GM23338 (cell line): ENCODE measurements around the gene FKBP1B. TPM values are rescaled to one million over a fixed set of nuclear protein-coding genes. Genes with fewer than 3 reads are reported as not detected.

Experiments
- ATAC-seq: fragments of 200-7000 bp; cut with Tn5 transposase; 3 replicates; pipeline ENCODE4 v1.9.1; 2020
- DNase-seq: peaks from one replicate; pipeline ENCODE4 v3.0.0-alpha.2; 2015; ENCODE audit warnings: low spot score
- H2AFZ ChIP-seq: fragments of 200-600 bp; sonication (generic); 2 replicates; pipeline ENCODE4 v1.8.0; 2016; ENCODE audit warnings: antibody characterized with exemption, mild to moderate bottlenecking, moderate library complexity
- H3F3A ChIP-seq: fragments of 200-600 bp; sonication (generic); replicated peaks from 2 replicates; pipeline ENCODE4 v1.8.0; 2017; ENCODE audit warnings: antibody characterized with exemption, mixed run types, low read depth
- H3K27ac ChIP-seq: fragments of 200-600 bp; sonication (generic); 2 replicates; pipeline ENCODE4 v1.6.1; 2016; ENCODE audit warnings: low read depth
- H3K27me3 ChIP-seq: fragments of 200-600 bp; sonication (generic); 2 replicates; pipeline ENCODE4 v1.8.0; 2016; ENCODE audit warnings: mild to moderate bottlenecking, mixed run types, moderate library complexity; ENCODE audit not compliant: insufficient read depth
- H3K36me3 ChIP-seq: fragments of 200-600 bp; sonication (generic); 2 replicates; pipeline ENCODE4 v1.8.0; 2016; ENCODE audit warnings: mild to moderate bottlenecking; ENCODE audit not compliant: insufficient read depth
- H3K4me1 ChIP-seq: fragments of 200-600 bp; sonication (generic); 2 replicates; pipeline ENCODE4 v1.8.0; 2016; ENCODE audit warnings: mild to moderate bottlenecking, moderate library complexity; ENCODE audit not compliant: insufficient read depth
- H3K4me2 ChIP-seq: fragments of 200-600 bp; sonication (generic); 2 replicates; pipeline ENCODE4 v1.7.1; 2017; ENCODE audit warnings: mixed run types
- H3K4me3 ChIP-seq: fragments of 200-600 bp; sonication (generic); 2 replicates; pipeline ENCODE4 v1.6.1; 2016; ENCODE audit warnings: mixed run types
- H3K79me2 ChIP-seq: fragments of 200-600 bp; sonication (generic); replicated peaks from 2 replicates; pipeline ENCODE4 v1.8.0; 2017; ENCODE audit warnings: mild to moderate bottlenecking; ENCODE audit not compliant: insufficient read depth
- H3K9me2 ChIP-seq: fragments of 200-600 bp; sonication (generic); 2 replicates; pipeline ENCODE4 v1.8.0; 2017; ENCODE audit not compliant: insufficient read depth
- H4K20me1 ChIP-seq: fragments of 200-600 bp; sonication (generic); replicated peaks from 2 replicates; pipeline ENCODE4 v1.8.0; 2017; ENCODE audit warnings: mild to moderate bottlenecking; ENCODE audit not compliant: insufficient read depth
- H3K27ac Mint-ChIP-seq: 2 replicates; pipeline ENCODE4 v1.8.0; 2020; ENCODE audit warnings: inconsistent platforms, mild to moderate bottlenecking, moderate library complexity, mixed read lengths
- H3K27me3 Mint-ChIP-seq: 3 replicates; pipeline ENCODE4 v1.8.0; 2022; ENCODE audit warnings: low read depth, mild to moderate bottlenecking, moderate library complexity, mixed read lengths, inconsistent platforms; ENCODE audit not compliant: insufficient read depth, poor library complexity
- H3K36me3 Mint-ChIP-seq: 3 replicates; pipeline ENCODE4 v1.8.0; 2021; ENCODE audit warnings: low read depth, mild to moderate bottlenecking, inconsistent platforms, moderate library complexity, mixed read lengths
- H3K4me1 Mint-ChIP-seq: 3 replicates; pipeline ENCODE4 v1.8.0; 2020; ENCODE audit warnings: mild to moderate bottlenecking, inconsistent platforms, mixed read lengths
- H3K4me3 Mint-ChIP-seq: 3 replicates; pipeline ENCODE4 v1.8.0; 2021; ENCODE audit warnings: moderate library complexity, mild to moderate bottlenecking, inconsistent platforms, mixed read lengths
- H3K9me3 Mint-ChIP-seq: 3 replicates; pipeline ENCODE4 v1.8.0; 2020; ENCODE audit warnings: moderate library complexity, mild to moderate bottlenecking, inconsistent platforms, mixed read lengths
- CREB1 ChIP-seq: fragments of 250-450 bp; sonication (Bioruptor Pico); IDR thresholded peaks from 2 replicates; pipeline ENCODE4 v1.5.0; 2020; ENCODE audit warnings: low read depth, mild to moderate bottlenecking, moderate library complexity
- ETS1 ChIP-seq: IDR thresholded peaks from 2 replicates; pipeline ENCODE4 v1.6.1; 2016; ENCODE audit warnings: antibody characterized with exemption
- EZH2 ChIP-seq: fragments of 200-600 bp; sonication (generic); IDR thresholded peaks from one replicate; pipeline ENCODE4 v1.8.0; 2017; ENCODE audit warnings: antibody characterized with exemption, mild to moderate bottlenecking, low read depth; ENCODE audit not compliant: unreplicated experiment
- EZH2phosphoT487 ChIP-seq: fragments of 200-600 bp; sonication (generic); IDR thresholded peaks from one replicate; pipeline ENCODE4 v1.8.1; 2018; ENCODE audit warnings: antibody characterized with exemption; ENCODE audit not compliant: unreplicated experiment
- JUNB ChIP-seq: IDR thresholded peaks from one replicate; pipeline ENCODE4 v1.6.1; 2016; ENCODE audit warnings: antibody characterized with exemption; ENCODE audit not compliant: unreplicated experiment
- NANOG ChIP-seq: IDR thresholded peaks from 2 replicates; pipeline ENCODE4 v1.6.1; 2016; ENCODE audit warnings: antibody characterized with exemption, borderline replicate concordance
- POLR2AphosphoS5 ChIP-seq: IDR thresholded peaks from 2 replicates; pipeline ENCODE4 v1.6.1; 2016; ENCODE audit warnings: antibody characterized with exemption, low read depth
- STAT1 ChIP-seq: IDR thresholded peaks from one replicate; pipeline ENCODE4 v1.6.1; 2016; ENCODE audit warnings: antibody characterized with exemption; ENCODE audit not compliant: unreplicated experiment
- ZNF114 ChIP-seq: fragments of 250-450 bp; sonication (Bioruptor Pico); IDR thresholded peaks from 2 replicates; pipeline ENCODE4 v1.5.0; 2020; ENCODE audit warnings: mild to moderate bottlenecking, moderate library complexity
- ZNF331 ChIP-seq: fragments of 250-450 bp; sonication (Bioruptor Pico); IDR thresholded peaks from 2 replicates; pipeline ENCODE4 v1.5.0; 2020; ENCODE audit warnings: low read depth, mild to moderate bottlenecking, moderate library complexity
- polyA plus RNA-seq: library from polyadenylated mRNA; unstranded; fragments of >200 nt; fragmentation: Nextera tagmentation; extraction: Ambion mirVana; gene quantifications from 2 replicates; pipeline ENCODE4 v1.2.1, GENCODE V29; 2016
- total RNA-seq: library from RNA; depleted of rRNA; stranded (reverse); fragments of >200 nt; shearing (Covaris generic); gene quantifications from 2 replicates; pipeline ENCODE4 v1.2.3, GENCODE V29; 2014
- TF ChIP-seq, protein P1 (sequence below): IDR thresholded peaks from one replicate; pipeline ENCODE4 v1.6.1; 2018; ENCODE audit warnings: antibody characterized with exemption; ENCODE audit not compliant: unreplicated experiment

Gene FKBP1B
- total and polyA plus RNA-seq, 2 experiments from 2014 or later: 48.2 to 77.1 TPM

GRCh38 chr2:24106786-24107185 is 57.2 kb downstream of the FKBP1B start:
- H3K9me2 ChIP-seq: no peaks in the 10 kb centered on the region
- H3K36me3 ChIP-seq: no peaks in the 10 kb centered on the region
- DNase-seq: no peak
- Mint-ChIP-seq H3K27me3 (peaks cover 2% of the 10 kb centered on the region), H3K36me3 (no peaks in the 10 kb centered on the region), H3K27ac (no peak overlapping the region), H3K9me3 (no peaks in the 10 kb centered on the region; the same call in 1 of the 3 replicates), H3K4me1 (no peaks in the 10 kb centered on the region; the same call in 2 of the 3 replicates), H3K4me3 (no peak overlapping the region)
- no peak overlapping the region for H3K27ac ChIP-seq
- no peaks in the 10 kb centered on the region for H4K20me1 ChIP-seq
- no peaks in the 10 kb centered on the region for H3F3A ChIP-seq
- no peak overlapping the region for H3K4me2 ChIP-seq
- H2AFZ ChIP-seq: no peak overlapping the region
- no peaks in the 10 kb centered on the region for H3K4me1 ChIP-seq
- TF ChIP-seq, protein P1, sequence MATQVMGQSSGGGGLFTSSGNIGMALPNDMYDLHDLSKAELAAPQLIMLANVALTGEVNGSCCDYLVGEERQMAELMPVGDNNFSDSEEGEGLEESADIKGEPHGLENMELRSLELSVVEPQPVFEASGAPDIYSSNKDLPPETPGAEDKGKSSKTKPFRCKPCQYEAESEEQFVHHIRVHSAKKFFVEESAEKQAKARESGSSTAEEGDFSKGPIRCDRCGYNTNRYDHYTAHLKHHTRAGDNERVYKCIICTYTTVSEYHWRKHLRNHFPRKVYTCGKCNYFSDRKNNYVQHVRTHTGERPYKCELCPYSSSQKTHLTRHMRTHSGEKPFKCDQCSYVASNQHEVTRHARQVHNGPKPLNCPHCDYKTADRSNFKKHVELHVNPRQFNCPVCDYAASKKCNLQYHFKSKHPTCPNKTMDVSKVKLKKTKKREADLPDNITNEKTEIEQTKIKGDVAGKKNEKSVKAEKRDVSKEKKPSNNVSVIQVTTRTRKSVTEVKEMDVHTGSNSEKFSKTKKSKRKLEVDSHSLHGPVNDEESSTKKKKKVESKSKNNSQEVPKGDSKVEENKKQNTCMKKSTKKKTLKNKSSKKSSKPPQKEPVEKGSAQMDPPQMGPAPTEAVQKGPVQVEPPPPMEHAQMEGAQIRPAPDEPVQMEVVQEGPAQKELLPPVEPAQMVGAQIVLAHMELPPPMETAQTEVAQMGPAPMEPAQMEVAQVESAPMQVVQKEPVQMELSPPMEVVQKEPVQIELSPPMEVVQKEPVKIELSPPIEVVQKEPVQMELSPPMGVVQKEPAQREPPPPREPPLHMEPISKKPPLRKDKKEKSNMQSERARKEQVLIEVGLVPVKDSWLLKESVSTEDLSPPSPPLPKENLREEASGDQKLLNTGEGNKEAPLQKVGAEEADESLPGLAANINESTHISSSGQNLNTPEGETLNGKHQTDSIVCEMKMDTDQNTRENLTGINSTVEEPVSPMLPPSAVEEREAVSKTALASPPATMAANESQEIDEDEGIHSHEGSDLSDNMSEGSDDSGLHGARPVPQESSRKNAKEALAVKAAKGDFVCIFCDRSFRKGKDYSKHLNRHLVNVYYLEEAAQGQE: no peak
- no peaks in the 10 kb centered on the region for H3K27me3 ChIP-seq
- no peaks in the 10 kb centered on the region for H3K79me2 ChIP-seq
- no peak overlapping the region for H3K4me3 ChIP-seq
- ATAC-seq: no peak

DNA sequence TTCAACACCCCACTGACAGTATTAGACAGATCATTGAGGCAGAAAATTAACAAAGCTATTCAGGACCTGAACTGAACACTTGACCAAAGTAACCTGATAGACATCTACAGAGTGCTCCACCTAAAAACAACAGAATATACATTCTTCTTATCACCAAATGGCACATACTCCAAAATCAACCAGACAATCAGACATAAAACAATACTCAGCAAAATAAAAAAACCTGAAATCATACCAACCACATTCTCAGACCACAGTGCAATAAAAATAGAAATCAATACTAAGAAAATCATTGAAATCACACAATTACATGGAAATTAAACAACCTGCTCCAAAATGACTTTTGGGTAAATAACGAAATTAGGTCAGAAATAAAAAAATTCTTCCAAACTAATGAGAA is 57.8 kb downstream of the FKBP1B start:
- Histone ChIP-seq H3K4me3 (no peak overlapping the region), H3K79me2 (no peaks in the 10 kb centered on the region), H4K20me1 (no peaks in the 10 kb centered on the region), H3K36me3 (no peaks in the 10 kb centered on the region), H3K27me3 (no peaks in the 10 kb centered on the region), H3K9me2 (no peaks in the 10 kb centered on the region), H3K4me2 (no peak overlapping the region), H2AFZ (no peak overlapping the region), H3K4me1 (no peaks in the 10 kb centered on the region), H3K27ac (no peak overlapping the region), H3F3A (no peaks in the 10 kb centered on the region)
- no peaks in the 10 kb centered on the region; the same call in 1 of the 3 replicates for H3K9me3 Mint-ChIP-seq
- ATAC-seq: no peak
- no peaks in the 10 kb centered on the region for H3K36me3 Mint-ChIP-seq
- no peak for DNase-seq
- H3K27me3 Mint-ChIP-seq: peaks cover 2% of the 10 kb centered on the region
- no peak overlapping the region for H3K4me3 Mint-ChIP-seq
- H3K27ac Mint-ChIP-seq: no peak overlapping the region
- H3K4me1 Mint-ChIP-seq: no peaks in the 10 kb centered on the region; the same call in 2 of the 3 replicates
- TF ChIP-seq NANOG (no peak), STAT1 (no peak), ZNF114 (CRISPR knock-in tag) (no peak), ETS1 (no peak), EZH2phosphoT487 (no peak), POLR2AphosphoS5 (no peak), EZH2 (no peak), ZNF331 (CRISPR knock-in tag) (no peak), CREB1 (no peak), JUNB (no peak)
- TF ChIP-seq, protein P1: no peak
